ENCODE measurements around the gene PROM2. TPM values are rescaled to one million over a fixed set of nuclear protein-coding genes. Genes with fewer than 3 reads are reported as not detected.
A peak's percentile ranks its signal among the peaks of the same experiment; 100 is the strongest.

PROM2 gene
- polyA plus RNA-seq, 1 donor (not counting 4 experiments of a cell fraction or from before 2014, with no cell fraction given): 11.4 TPM

DNA sequence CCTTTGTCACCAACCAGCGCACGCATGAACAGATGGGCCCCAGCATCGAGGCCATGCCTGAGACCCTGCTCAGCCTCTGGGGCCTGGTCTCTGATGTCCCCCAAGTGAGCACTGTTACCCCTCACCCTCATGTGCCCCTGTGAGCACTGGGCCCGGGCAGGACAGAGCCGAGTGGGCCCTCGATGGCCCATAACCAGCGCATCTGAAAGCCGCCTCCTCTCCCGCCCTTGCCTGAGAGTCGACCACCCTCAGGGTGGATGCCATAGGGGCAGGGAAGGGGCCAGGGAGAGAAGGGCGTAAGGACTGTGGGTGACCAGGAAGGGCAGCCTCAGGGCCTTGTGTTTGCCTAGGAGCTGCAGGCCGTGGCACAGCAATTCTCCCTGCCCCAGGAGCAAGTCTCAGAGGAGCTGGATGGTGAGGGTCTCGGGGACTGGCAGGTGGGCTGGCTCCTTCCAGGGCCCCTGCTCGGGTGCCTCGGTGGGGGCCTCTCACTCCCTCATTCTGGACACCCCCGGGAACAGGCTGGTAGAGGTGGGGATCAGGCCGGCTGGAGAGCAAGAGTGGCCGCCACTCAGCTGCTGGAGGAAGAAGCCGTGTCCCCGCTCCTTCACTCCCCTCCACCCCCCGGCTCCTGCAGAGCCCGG, 2.1 kb downstream of the PROM2 start:
- FAIRE-seq (no peak), DNase-seq (ENCODE audit: low read depth, low spot score) (no peak)
- no peak overlapping the region for H2AFZ ChIP-seq (ENCODE audit: control insufficient read depth, low read length)
- H3K36me3 ChIP-seq (ENCODE audit: control insufficient read depth in 2 of 2, extremely low read depth in 1 of 2, insufficient read depth in 2 of 2, low read length in 2 of 2): peaks cover 6 to 17% of the 10 kb centered on the region in 2 experiments
- peak overlapping the region; percentile 85 for H3K4me2 ChIP-seq (ENCODE audit: control insufficient read depth, extremely low read depth, insufficient read depth, low read depth, low read length)
- no peak overlapping the region for H3K9ac ChIP-seq (ENCODE audit: control insufficient read depth, extremely low read depth, insufficient read depth, low read length)
- H3K9me3 ChIP-seq (ENCODE audit: control insufficient read depth, low read depth, low read length): no peaks in the 10 kb centered on the region
- no peaks in the 10 kb centered on the region for H3K9me1 ChIP-seq (ENCODE audit: control insufficient read depth, extremely low read depth, insufficient read depth, low read length)
- dilution Hi-C loops (cut with MboI; ENCODE audit: extremely low pct_ligation_motif_present, low sequenced_read_pairs): no loop called here
- no peaks in the 10 kb centered on the region for H3K27me3 ChIP-seq (ENCODE audit: control insufficient read depth, extremely low read depth, insufficient read depth, low read length)
- H3K79me2 ChIP-seq (ENCODE audit: control insufficient read depth, insufficient read depth, low read length): peaks cover 16% of the 10 kb centered on the region
- peak overlapping the region in 1 of 3 experiments; percentile 49 for H3K4me3 ChIP-seq (ENCODE audit: control insufficient read depth in 2 of 3, extremely low read depth in 1 of 3, insufficient read depth in 2 of 3, low read depth in 1 of 3, low read length in 3 of 3)
- no peaks in the 10 kb centered on the region for H4K20me1 ChIP-seq (ENCODE audit: control insufficient read depth, extremely low read depth, insufficient read depth, low read length)
- H3K27ac ChIP-seq (ENCODE audit: control insufficient read depth, insufficient read depth, low read length): peak overlapping the region; percentile 6
- TF ChIP-seq CTCF (optimal IDR thresholded peaks at IDR 0.05 in 1 of 3, IDR thresholded peaks at IDR 0.05 in 1 of 3, conservative IDR thresholded peaks at IDR 0.05 in 1 of 3; ENCODE audit: extremely low read depth in 1 of 3, insufficient read depth in 2 of 3, low read length in 3 of 3): no peak
- no peak for TF ChIP-seq EZH2 (IDR thresholded peaks at IDR 0.05; ENCODE audit: low read length)
- peaks cover 50% of the 10 kb centered on the region for H3K4me1 ChIP-seq (ENCODE audit: control insufficient read depth, extremely low read depth, insufficient read depth, low read length)

DNA sequence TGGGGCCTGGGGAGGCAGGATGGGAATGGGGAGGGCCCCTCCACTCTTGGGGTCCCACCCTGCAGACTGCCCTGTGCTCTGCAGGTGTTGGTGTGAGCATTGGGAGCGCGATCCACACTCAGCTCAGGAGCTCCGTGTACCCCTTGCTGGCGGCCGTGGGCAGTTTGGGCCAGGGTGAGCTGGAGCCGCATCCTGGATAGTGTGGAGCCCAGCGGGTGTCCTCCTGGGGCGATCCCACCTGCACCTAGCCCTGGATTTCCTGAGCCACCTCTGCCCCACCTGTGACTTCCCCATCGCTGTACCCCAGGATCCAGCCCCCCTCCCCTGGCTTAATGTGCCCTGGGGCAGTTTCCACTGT, 2.6 kb downstream of the PROM2 start:
- Histone ChIP-seq H3K9ac (ENCODE audit: control insufficient read depth, extremely low read depth, insufficient read depth, low read length) (no peak overlapping the region), H3K4me2 (ENCODE audit: control insufficient read depth, extremely low read depth, insufficient read depth, low read depth, low read length) (peak overlapping the region; percentile 25)
- no peak for FAIRE-seq

More for the DNA sequence above, 2.6 kb downstream of the PROM2 start:
- TF ChIP-seq EZH2 (IDR thresholded peaks at IDR 0.05; ENCODE audit: low read length) (no peak), CTCF (optimal IDR thresholded peaks at IDR 0.05 in 1 of 3, IDR thresholded peaks at IDR 0.05 in 1 of 3, conservative IDR thresholded peaks at IDR 0.05 in 1 of 3; ENCODE audit: extremely low read depth in 1 of 3, insufficient read depth in 2 of 3, low read length in 3 of 3) (no peak)
- H3K9me1 ChIP-seq (ENCODE audit: control insufficient read depth, extremely low read depth, insufficient read depth, low read length): no peaks in the 10 kb centered on the region
- no peak overlapping the region for H3K27ac ChIP-seq (ENCODE audit: control insufficient read depth, insufficient read depth, low read length)
- H3K9me3 ChIP-seq (ENCODE audit: control insufficient read depth, low read depth, low read length): no peaks in the 10 kb centered on the region
- dilution Hi-C loops (cut with MboI; ENCODE audit: extremely low pct_ligation_motif_present, low sequenced_read_pairs): no loop called here
- H3K36me3 ChIP-seq (ENCODE audit: control insufficient read depth in 2 of 2, extremely low read depth in 1 of 2, insufficient read depth in 2 of 2, low read length in 2 of 2): peaks cover 6 to 20% of the 10 kb centered on the region in 2 experiments
- peaks cover 16% of the 10 kb centered on the region for H3K79me2 ChIP-seq (ENCODE audit: control insufficient read depth, insufficient read depth, low read length)
- no peak overlapping the region for H2AFZ ChIP-seq (ENCODE audit: control insufficient read depth, low read length)
- no peaks in the 10 kb centered on the region for H3K27me3 ChIP-seq (ENCODE audit: control insufficient read depth, extremely low read depth, insufficient read depth, low read length)
- H3K4me3 ChIP-seq (ENCODE audit: control insufficient read depth in 2 of 3, extremely low read depth in 1 of 3, insufficient read depth in 2 of 3, low read depth in 1 of 3, low read length in 3 of 3): no peak overlapping the region
- H4K20me1 ChIP-seq (ENCODE audit: control insufficient read depth, extremely low read depth, insufficient read depth, low read length): no peaks in the 10 kb centered on the region
- DNase-seq (ENCODE audit: low read depth, low spot score): no peak
- H3K4me1 ChIP-seq (ENCODE audit: control insufficient read depth, extremely low read depth, insufficient read depth, low read length): peaks cover 50% of the 10 kb centered on the region

All from keratinocyte (primary cell).